Stimulated activated CD8-positive, alpha-beta memory T cell treated with anti-CD3 and anti-CD28 coated beads, Interleukin-7, amount 100 ng/mL, for 48 hours (primary cell): Measurements from ENCODE around the gene VCP.
"Not testable (repeated sequence)": the region's sequence is repeated elsewhere in the genome, so short reads cannot be mapped to it uniquely, and the experiment has no call there.

Source experiments
- DNase-seq, 2 donors: peaks; one replicate each; pipeline ENCODE4 v3.0.0-alpha.2; 2020; ENCODE audit warnings: low read depth in 1 of 2; ENCODE audit errors: extremely low read depth in 1 of 2

The VCP gene

GRCh38 chr9:35026671-35027070, 45.8 kb downstream of the VCP start:
- DNase-seq, result no peak

GRCh38 chr9:35023443-35023842, 49.0 kb downstream of the VCP start:
- not testable (repeated sequence) for DNase-seq

- DNase-seq, result no peak
These were observed 57.9 kb downstream of the VCP start for GRCh38 chr9:35014517-35014916.

- DNase-seq, result no peak
These were observed 62.0 kb downstream of the VCP start for GRCh38 chr9:35010351-35010958.
